ENCODE data around the gene CCNB3.

CCNB3 gene

GRCh38 chrX:50372966-50373365 lies 168.4 kb downstream of the CCNB3 start:
- no peak for DNase-seq

GRCh38 chrX:50375481-50376267 lies 171.1 kb downstream of the CCNB3 start:
- DNase-seq, result no peak

- no peak for DNase-seq
Observed at GRCh38 chrX:50381729-50382415, 177.3 kb downstream of the CCNB3 start.

GRCh38 chrX:50386520-50386919 lies 182.0 kb downstream of the CCNB3 start:
- no peak for DNase-seq

GRCh38 chrX:50393902-50394301 lies 189.3 kb downstream of the CCNB3 start:
- no peak for DNase-seq

All from NCI-H2227 treated with DMSO at 0.1 percent for 48 hours (cell line).